Uterus (tissue), 4 donors: Measurements from ENCODE around the gene SLC2A6. TPM values are rescaled to one million over a fixed set of nuclear protein-coding genes. Genes with fewer than 3 reads are reported as not detected.

ENCODE experiments used
- DNase-seq, 2 donors: peaks; one replicate each; pipeline ENCODE4 v3.0.0-alpha.2; 2019 to 2020
- H3K27ac ChIP-seq, 2 donors: fragments of 200-600 bp; sonication (generic); 1 replicate in 1 of 2; 2 replicates in 1 of 2; pipeline ENCODE4 v1.5.1; 2016 to 2018
- H3K27me3 ChIP-seq, 2 donors: fragments of 200-600 bp; sonication (generic); one replicate each; pipeline ENCODE4 v1.5.1; 2018 to 2019; ENCODE audit warnings: control low read depth in 1 of 2
- H3K36me3 ChIP-seq, 2 donors: fragments of 200-600 bp; sonication (generic); one replicate each; pipeline ENCODE4 v1.5.1; 2019; ENCODE audit warnings: control low read depth in 1 of 2
- H3K4me1 ChIP-seq, 2 donors: fragments of 200-600 bp; sonication (generic); one replicate each; pipeline ENCODE4 v1.5.1; 2018 to 2019; ENCODE audit warnings: control low read depth in 1 of 2
- H3K4me3 ChIP-seq, 2 donors: fragments of 200-600 bp; sonication (generic); 1 replicate in 1 of 2; 2 replicates in 1 of 2; pipeline ENCODE4 v1.5.1; 2018 to 2019; ENCODE audit warnings: mild to moderate bottlenecking in 1 of 2
- H3K9me3 ChIP-seq, 2 donors: fragments of 200-600 bp; sonication (generic); one replicate each; pipeline ENCODE4 v1.5.1; 2019; ENCODE audit warnings: control low read depth in 1 of 2
- POLR2A ChIP-seq, 2 donors: fragments of 450-650 bp; IDR thresholded peaks; one replicate each; pipeline ENCODE4 v1.6.1; 2016; ENCODE audit warnings: antibody characterized with exemption in 2 of 2, mild to moderate bottlenecking in 1 of 2, moderate library complexity in 1 of 2
- intact Hi-C: fragments of 100-400 bp; cut with DNase I; formaldehyde crosslinking; loops from one replicate; pipeline ENCODE4 v1.15.1; 2023; ENCODE audit warnings: low total_unique reads
- total RNA-seq, 4 donors: library from RNA; depleted of rRNA in 3 of 4; stranded (reverse); fragments of >200 nt in 3 of 4; gene quantifications; one replicate each; pipeline versions ENCODE4 v1.1.0 to v1.2.4, GENCODE V29; 2014 to 2023
- TF ChIP-seq, protein P1 (sequence below), 4 experiments: fragments of 200-600 bp in 2 of 4; fragments of 450-650 bp in 2 of 4; sonication (generic) in 2 of 4; IDR thresholded peaks; one replicate each; pipeline ENCODE4 v1.5.1; 2016 to 2019; ENCODE audit warnings: antibody characterized with exemption in 4 of 4, mild to moderate bottlenecking in 2 of 4, moderate library complexity in 1 of 4
- donor health status: DM: yes; HTN: yes; CAD: no.

SLC2A6 gene
- total RNA-seq, 4 donors from 2014 or later, result 0.26 to 11.5 (median 2.1) TPM

DNA sequence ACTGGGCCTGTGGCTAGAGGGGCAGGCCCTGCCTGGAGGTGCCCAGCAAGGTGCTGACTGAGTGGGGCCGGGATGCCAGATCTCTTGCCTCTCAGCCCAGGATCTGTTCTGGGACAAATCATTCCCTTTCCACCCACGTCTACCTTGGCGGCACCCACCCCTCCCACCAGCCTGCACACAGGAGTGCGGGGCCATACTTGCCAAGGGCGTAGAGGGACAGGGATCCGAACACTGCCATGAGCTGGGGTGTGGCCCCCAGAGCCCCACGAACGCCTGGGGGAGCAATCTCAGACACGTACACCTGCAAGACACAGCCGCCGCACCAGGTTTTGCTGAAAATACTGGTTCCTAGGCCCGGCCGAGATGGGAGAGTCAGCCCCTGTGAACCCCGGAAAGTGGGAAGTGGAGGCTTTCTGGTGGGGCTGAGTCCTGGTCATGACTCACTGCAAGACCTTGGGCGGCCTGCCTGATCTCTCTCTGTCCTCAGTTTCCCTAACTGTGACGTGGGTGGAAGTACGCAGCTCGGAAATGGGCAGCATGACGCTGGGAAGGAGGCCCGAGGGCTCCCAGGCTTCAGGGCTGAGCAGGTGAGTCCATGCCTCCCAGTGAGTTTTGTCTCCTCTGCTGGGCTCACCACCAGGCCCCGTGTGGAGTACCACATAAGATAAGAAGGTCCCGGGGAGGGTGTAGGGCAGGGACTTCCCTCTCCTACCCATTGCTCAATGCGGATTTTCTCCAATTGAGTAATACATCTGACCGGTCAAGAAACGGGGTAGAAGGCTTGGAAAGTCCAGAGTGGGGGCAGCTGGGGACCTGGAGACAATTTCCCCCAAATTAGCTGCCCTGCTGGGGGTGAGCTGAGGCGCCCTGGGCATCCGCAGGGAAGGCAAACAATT, 2.6 kb downstream of the SLC2A6 start:
- TF ChIP-seq, protein P1, sequence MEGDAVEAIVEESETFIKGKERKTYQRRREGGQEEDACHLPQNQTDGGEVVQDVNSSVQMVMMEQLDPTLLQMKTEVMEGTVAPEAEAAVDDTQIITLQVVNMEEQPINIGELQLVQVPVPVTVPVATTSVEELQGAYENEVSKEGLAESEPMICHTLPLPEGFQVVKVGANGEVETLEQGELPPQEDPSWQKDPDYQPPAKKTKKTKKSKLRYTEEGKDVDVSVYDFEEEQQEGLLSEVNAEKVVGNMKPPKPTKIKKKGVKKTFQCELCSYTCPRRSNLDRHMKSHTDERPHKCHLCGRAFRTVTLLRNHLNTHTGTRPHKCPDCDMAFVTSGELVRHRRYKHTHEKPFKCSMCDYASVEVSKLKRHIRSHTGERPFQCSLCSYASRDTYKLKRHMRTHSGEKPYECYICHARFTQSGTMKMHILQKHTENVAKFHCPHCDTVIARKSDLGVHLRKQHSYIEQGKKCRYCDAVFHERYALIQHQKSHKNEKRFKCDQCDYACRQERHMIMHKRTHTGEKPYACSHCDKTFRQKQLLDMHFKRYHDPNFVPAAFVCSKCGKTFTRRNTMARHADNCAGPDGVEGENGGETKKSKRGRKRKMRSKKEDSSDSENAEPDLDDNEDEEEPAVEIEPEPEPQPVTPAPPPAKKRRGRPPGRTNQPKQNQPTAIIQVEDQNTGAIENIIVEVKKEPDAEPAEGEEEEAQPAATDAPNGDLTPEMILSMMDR (IDR thresholded peaks at IDR 0.05), result no peak
- no peak for TF ChIP-seq POLR2A (IDR thresholded peaks at IDR 0.05)
- no peaks in the 10 kb centered on the region for H3K27me3 ChIP-seq
- no peak for DNase-seq
- peaks cover 0 to 5% of the 10 kb centered on the region in 2 donors for H3K4me1 ChIP-seq
- intact Hi-C loops, result no loop called here
- no peak overlapping the region for H3K4me3 ChIP-seq
- H3K36me3 ChIP-seq, result no peaks in the 10 kb centered on the region
- no peak overlapping the region for H3K27ac ChIP-seq
- H3K9me3 ChIP-seq, result no peaks in the 10 kb centered on the region

DNA sequence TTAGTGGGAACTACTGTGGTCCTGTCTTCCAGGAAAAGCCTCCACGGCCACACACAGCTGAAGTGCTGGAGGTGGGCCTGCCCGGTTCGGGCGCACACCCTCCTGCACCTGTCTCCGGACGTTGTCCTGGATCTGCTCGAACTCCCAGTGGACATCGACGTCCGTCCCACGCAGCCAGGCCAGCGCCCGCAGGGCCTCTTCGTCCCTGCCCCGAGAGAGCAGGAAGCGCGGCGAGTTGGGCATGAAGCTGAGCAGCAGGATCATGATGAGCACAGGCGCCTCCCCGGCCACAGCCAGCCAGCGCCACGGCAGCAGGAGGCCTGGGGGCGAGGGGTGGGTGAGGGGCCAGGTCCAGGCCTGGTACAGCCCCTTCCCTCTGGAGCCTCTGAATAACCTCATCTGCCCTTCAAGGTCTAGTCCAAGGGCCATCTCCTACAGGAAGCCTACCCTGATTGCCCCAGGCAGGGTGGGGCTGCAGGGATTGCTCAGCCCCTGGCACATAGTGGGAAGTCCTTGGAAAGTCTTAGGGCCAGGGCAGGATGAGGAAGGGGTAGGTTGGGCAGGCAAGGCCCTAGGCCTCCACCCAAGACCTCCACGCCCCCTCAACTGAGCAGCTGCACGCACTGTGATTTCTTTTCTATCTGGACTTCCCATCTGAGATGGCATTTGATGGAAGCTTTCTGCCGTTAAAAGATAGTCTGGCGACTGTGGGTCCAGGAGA, 3.4 kb downstream of the SLC2A6 start:
- Histone ChIP-seq H3K36me3 (no peaks in the 10 kb centered on the region), H3K9me3 (no peaks in the 10 kb centered on the region), H3K4me3 (no peak overlapping the region), H3K4me1 (peaks cover 0 to 5% of the 10 kb centered on the region in 2 donors), H3K27me3 (no peaks in the 10 kb centered on the region), H3K27ac (no peak overlapping the region)
- intact Hi-C loops, result no loop called here
- TF ChIP-seq POLR2A (IDR thresholded peaks at IDR 0.05), result no peak
- TF ChIP-seq, protein P1 (IDR thresholded peaks at IDR 0.05), result no peak
- no peak for DNase-seq

DNA sequence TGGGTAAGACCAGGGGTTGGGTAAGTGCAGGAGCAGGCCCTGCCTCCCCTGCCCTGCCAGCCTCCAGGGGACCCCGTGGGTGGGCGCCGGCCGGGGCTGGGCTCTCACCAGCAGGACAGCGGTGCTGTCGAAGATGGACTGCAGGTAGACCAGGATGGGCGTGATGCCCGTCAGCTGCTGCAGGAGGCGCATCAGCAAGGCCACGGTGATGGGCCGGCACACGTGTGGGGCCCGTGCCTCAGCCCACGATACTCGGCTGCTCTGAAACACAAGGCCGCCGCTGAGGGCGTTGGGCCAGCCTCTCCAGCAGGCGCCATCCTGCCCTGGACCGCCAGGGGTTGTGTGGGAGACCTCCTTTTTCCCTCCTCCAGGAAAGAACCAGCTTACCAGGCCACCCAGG, 4.0 kb downstream of the SLC2A6 start:
- no peaks in the 10 kb centered on the region for H3K27me3 ChIP-seq
- H3K27ac ChIP-seq, result no peak overlapping the region
- intact Hi-C loops, result no loop called here
- no peaks in the 10 kb centered on the region for H3K9me3 ChIP-seq
- TF ChIP-seq, protein P1 (IDR thresholded peaks at IDR 0.05), result no peak
- TF ChIP-seq POLR2A (IDR thresholded peaks at IDR 0.05), result no peak
- H3K4me3 ChIP-seq, result no peak overlapping the region
- peaks cover 0 to 5% of the 10 kb centered on the region in 2 donors for H3K4me1 ChIP-seq
- no peak for DNase-seq
- H3K36me3 ChIP-seq, result no peaks in the 10 kb centered on the region

DNA sequence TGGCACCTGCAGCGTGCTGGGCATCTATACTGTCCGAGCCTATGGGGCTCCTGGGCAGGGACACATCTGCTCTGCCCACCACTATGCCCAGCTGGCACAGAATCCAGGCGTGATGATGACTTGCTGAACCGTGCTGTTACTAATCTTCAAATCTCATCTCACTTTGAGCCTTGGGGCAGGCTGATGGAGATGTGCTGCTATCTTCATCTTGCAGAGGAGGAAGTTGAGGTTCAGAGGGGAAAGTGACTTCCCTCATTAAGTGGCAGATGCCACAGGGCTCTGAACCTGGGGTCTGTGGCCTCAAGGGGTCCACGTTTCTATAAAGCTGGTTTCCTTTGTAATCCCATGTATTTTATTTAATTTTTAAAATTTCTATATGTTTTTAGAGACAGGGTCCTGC, 4.7 kb downstream of the SLC2A6 start:
- Histone ChIP-seq H3K9me3 (no peaks in the 10 kb centered on the region), H3K4me3 (no peak overlapping the region), H3K27me3 (no peaks in the 10 kb centered on the region), H3K36me3 (no peaks in the 10 kb centered on the region), H3K27ac (no peak overlapping the region), H3K4me1 (peaks cover 0 to 5% of the 10 kb centered on the region in 2 donors)
- TF ChIP-seq POLR2A (IDR thresholded peaks at IDR 0.05), result no peak
- TF ChIP-seq, protein P1 (IDR thresholded peaks at IDR 0.05), result no peak
- no peak for DNase-seq
- intact Hi-C loops, result no loop called here

DNA sequence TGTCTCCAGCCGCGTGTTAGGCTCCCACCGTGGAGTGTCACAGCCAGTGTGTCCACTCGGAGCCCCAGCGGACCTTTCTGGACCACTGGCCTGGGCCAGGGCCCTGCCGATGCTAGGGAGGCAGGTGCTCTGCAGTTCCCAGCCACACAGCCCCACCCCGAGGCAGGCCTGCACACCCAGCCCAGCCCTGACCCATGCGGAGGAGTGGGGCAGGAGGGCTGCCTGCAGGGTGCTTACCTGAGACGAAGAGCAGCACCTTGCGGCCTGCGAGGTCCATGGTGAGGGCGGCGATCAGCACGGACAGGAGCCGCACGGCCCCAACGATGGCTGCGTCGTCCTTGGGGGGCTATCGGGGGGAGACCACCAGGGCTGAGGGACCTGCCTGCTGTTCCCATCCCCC, 5.2 kb downstream of the SLC2A6 start:
- no peaks in the 10 kb centered on the region for H3K36me3 ChIP-seq
- H3K27me3 ChIP-seq, result no peaks in the 10 kb centered on the region
- DNase-seq, result no peak
- intact Hi-C loops, result no loop called here
- no peak overlapping the region for H3K4me3 ChIP-seq
- H3K9me3 ChIP-seq, result no peaks in the 10 kb centered on the region
- no peak for TF ChIP-seq POLR2A (IDR thresholded peaks at IDR 0.05)
- TF ChIP-seq, protein P1 (IDR thresholded peaks at IDR 0.05), result no peak
- H3K4me1 ChIP-seq, result peaks cover 0 to 4% of the 10 kb centered on the region in 2 donors
- no peak overlapping the region for H3K27ac ChIP-seq
